GM18858 (cell line): ENCODE data around the gene CEP63.

ENCODE experiments used
- ATAC-seq: cut with Tn5 transposase; IDR thresholded peaks from one replicate; pipeline ENCODE4 v1.9.1; 2021; ENCODE audit not compliant: unreplicated experiment

Gene CEP63

DNA sequence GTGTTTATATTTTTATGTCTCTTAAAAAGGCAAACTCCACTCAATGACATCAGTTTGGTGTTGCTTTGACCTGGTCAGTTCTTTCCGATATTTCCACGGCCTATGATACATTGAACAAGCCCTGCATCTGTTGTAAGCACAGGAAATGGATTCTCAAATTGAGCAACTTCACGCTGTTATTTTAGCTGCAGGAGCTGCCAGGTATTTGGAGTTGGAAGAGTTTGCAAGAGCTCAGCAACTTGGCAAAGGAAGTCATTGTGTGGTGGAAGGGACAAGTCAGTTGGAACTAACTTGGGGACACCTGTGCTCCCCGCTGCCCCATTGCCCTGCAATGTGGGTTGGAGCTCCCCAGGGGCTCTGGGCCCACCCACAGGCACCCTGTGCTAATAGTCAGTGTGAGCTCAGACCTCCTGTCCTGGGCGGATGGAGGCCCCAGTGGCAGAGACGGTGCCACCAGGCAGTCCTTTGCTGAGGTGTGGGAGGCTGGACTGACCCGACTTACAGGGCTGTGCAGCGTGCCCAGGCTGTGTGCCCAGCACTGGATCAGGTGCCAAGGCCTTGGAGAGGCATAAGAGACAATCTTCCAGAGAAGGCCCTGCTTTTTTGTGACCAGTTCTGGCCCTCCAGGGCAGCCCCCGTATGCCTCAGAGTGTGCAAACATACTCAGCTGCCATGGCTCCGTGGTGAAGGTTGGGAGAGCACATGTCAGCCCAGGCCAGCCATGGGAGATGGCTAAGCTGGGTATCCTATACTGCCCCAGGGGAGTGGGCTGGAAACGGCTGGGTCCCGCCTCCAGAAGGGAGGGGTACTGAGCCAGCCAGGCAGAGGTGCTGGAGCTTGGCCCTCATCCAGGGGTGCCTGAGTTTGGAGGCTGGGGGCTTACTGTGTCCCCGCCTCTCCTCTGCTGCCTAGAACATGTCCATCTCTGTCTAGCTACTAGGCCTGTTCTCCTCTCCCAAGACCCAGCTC lies 121.5 kb downstream of the CEP63 start:
- ATAC-seq = no peak

- no peak for ATAC-seq
Observed at GRCh38 chr3:134608023-134608770, 122.3 kb downstream of the CEP63 start.

- ATAC-seq = no peak
Observed at GRCh38 chr3:134608771-134609435, 123.0 kb downstream of the CEP63 start.

DNA sequence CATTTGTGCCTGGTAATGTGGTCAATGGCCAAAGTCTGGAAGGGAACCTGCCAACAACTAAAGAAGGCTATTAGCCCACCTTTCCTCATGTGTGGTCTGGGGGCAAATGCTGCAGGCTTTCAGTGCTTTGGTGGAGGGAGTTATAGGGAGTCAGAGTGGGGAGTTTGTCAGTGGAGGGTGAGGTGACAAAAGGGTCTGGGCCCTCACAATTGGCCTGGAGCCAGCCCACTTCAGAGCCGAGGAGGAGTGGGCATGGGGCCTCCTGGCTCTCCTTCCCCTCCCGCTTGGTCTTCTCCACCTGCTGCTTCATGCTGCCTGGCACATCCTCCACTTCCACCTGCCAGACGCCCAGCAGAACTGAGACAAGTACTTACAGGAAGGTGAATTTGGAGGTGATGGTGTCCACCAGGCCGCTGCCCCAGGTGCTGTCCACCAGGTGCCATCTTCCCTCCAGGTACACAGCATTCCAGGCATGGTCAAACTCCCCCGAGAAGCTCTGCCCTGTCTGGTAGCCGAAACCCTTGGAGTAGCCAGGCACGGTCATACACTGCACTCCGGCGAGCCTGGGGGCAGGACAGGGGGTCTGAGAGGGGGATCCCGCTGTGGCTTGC lies 124.1 kb downstream of the CEP63 start:
- ATAC-seq = no peak

GRCh38 chr3:134610432-134611385 lies 124.9 kb downstream of the CEP63 start:
- ATAC-seq = no peak

GRCh38 chr3:134611516-134611915 lies 125.7 kb downstream of the CEP63 start:
- ATAC-seq = no peak

DNA sequence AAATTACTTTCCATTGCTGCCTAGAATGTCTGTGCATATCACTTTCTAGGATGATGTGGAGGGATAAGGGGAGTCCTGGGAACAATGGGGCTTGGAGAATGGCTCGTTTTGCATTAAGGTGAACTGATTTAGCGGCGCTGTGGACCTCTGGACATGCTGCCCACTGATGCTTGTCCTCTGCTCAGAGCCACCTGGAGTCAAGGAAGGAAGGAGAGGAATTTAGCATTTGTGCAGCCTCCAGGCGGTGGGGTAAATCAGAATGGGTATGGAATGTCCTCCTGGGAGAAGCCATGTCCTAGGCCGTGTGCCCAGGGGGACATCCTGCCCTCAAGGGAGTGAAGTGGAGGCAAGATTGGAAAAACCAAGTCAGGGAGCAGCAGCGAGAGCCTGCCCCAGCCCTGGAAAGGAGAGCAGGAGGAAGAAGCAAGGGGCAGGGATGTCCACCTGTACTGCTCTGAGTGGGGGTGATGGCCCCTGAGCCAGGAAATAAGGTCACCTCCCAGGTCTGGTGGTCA lies 127.2 kb downstream of the CEP63 start:
- ATAC-seq = no peak

DNA sequence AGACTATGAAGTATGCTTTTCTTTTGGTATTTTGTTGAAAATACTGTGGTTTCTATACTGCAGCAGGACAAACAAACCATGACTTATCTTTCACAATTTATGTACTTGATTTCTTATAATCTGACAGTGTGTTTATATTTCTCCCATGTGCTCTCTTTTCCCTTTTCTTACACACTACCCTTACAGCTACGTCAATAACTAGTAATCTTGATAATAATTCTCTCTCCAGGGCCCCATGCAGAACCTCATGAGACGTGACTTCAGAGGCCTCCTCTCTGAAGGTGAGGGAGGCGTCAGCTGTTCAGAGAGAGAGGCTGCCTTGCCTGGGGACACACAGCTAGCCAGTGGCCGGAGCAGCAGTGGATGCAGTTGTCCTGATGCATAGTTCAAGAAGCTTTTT lies 129.1 kb downstream of the CEP63 start:
- ATAC-seq = no peak

DNA sequence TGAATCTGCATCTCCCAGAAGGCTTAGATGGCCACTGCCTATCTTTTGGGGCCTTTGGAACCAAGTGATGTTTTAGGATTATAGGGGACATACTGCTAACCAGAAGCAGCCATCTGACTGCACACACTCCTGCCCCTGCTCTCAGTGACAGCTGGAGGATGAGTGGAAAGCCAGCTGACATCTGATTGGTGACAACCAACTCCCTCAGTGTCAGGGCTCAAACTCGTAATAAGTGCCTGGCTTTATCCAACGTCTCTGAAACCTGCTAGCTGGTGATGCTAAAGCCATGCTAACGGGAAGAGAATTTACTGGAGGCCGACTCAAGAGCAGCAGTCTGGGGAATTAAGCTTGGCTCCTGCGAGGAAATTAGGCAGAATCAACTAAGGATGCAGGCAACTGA lies 129.9 kb downstream of the CEP63 start:
- ATAC-seq = no peak

DNA sequence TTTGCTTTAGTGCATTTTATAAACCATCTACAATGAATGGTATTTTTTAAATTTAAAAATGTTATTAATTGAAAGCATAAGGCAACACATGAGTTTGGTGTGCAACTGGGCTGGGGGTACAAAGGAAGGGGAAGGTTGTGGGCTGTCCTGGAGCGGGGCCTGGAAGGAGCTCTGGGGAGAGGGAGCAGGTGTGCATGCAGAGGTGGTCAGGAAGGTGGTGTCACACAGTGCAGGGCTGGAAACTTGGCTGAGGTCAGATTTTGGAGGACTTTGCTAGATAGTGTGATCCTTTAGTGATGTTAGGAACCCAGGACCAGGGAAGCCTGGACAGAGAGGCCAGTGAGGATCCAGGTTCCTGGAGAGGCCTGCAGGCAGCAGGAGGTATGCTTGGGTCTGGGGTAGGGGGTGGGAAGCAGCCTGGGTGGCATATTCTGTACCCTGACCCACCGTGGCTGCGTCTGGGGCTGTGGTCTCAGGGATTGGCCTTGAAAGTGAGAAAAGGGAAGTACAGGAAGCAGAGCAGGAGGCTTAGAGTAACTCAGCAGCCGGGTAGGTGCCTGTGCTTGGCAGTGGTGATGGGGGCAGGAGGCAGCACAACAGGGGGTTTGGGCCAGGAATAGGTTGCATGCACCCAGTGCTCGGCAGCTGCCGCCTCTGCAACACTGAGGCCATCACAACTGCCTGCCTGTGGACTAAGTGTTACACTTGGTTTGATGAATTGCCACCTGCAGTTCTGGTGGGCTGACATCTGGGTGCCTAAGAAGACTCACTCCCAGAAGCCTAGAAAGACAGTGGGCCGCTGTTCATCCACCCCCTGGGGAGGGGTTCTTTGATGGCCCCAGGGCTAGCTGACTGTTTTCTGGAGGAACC lies 132.0 kb downstream of the CEP63 start:
- no peak for ATAC-seq

DNA sequence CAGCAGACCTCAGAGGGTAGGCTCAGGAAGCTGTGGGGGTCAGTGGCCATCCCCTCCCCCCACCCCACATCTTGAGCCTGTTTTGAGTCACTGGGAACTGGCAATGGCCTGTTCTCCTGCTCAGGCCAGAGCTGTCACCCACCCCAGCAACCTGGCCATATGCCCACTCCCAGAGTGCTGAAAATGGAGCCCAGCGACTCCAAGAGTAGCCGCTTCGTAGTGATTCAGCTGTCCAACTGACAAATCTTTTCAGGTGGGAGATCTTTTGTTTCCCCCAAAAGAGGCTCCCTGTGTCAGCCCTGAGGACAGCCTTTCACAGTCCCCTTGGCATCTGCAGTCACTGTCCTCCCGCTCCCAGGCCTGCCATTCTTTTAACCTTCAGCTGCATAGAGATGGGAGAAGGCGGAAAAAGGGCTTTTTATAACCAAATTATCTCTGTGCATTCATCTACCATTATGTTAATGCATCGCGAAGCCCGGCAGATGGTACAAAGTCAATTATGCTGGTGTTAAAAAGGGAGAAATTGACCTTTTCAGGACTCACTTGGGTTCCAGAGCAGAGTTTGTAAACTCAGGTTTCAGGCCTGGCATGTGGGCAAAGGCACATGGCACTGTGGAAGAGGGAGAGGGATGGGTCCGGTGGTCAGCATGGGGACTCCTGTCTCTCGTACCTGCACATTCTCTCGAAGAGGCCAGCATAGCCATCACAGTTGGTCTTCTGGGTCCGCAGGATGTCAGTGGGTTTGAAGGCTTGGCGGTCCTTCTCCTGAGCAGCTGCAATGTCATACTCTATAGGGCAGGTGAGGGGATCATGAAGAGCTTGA lies 132.8 kb downstream of the CEP63 start:
- no peak for ATAC-seq

DNA sequence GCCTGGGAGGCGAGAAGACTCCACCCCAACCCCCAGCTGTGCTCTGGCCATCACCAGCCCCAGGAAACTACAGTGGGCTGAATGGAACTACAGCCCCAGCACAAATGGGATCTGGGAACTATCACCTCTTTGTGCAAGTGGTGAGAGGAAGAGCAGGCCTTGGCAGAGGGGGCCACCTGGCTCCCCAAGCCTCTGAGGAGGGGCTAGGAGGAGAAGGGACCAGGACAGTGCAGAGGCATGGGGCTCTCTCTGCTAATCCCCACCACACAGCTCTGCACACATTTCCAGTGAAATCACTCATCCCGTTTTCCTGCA lies 133.4 kb downstream of the CEP63 start:
- ATAC-seq = no peak

DNA sequence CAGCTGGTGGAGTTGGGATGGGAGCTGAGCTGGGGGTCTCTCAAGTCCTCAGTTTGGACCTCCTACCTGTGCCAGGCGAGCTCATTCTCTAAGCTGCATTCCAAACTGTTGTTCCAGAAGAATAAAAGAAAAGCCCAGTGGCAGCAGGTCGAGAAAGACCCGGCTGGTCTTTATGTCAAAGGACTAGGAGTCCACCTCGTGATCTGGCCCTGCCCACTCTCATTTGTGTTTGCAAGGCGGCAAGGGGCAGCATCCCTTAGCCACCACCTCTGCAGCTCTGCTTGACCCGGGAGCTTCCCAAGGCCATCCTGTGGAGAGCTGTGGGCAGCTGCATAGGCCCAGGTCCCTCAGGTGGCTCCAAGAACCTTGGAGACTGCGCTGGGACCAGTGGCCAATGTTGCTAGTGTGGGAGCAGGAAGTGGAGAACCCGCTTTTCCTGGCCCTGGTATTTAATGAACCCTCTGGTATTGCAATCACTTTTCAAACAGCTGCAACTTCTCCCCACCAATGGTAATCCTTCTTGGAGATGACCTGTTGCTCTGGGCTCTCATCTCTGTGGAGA lies 134.1 kb downstream of the CEP63 start:
- ATAC-seq = no peak

GRCh38 chr3:134620476-134621115 lies 134.7 kb downstream of the CEP63 start:
- no peak for ATAC-seq

GRCh38 chr3:134621854-134622253 lies 136.0 kb downstream of the CEP63 start:
- no peak for ATAC-seq

DNA sequence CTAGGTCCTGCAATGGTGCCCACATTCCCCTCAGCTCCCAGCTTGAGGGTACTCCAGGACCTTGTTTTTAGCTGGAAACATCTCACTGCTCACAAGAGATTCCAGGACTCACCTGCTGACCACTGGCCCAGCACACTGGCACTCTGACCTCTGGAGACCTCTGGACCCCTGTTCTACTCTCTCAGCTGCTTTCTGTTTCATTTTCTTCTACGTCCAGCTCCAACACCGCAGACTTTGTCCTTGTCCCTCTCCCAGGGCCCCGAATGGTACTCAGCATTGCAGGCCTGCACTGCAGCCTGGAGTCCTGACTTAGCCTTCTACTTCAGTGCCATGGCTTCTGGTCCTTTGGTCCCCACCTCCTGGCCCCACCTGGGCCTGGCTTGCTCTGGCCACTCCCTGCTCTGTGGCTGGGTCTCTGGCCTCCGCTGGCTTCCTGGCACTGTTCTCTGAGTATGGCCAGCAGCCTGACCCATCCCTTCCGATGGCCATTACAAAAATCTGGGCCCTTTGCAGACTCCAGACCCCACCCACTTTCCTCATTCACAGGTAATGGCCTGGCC lies 137.0 kb downstream of the CEP63 start:
- ATAC-seq = no peak

DNA sequence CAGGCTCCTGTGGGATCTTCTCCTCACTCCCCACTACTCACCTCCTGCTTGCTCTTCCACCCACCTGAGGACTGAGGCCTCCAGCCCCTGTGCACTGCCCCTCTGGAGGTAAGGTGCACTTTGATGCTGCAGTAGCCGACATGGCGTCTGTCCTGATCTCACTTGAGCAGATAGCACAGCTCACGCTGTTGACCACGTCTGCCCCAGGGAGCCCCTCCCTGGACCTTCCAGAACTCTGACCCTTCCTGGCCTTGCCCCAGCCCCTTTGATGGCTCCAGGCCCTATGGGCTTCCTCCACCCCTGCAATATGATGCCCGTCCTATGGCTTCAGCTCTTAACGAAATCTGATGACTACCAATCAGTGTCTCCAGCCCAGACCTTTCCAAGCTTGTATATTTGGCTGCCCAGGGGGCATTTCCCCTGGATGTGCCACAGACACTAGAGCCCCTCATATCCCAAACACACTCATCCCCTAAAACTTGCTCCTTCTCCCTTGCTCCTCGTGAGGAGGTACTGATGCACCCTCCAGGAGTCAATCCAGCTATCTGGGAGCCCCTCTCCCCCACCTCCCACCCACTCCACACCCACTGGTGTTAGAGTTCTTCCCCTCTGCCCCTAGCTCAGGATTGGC lies 137.9 kb downstream of the CEP63 start:
- ATAC-seq = no peak
